GM19455 (cell line): ENCODE measurements around the gene PLA2G3.
"Not testable (repeated sequence)": the region's sequence is repeated elsewhere in the genome, so short reads cannot be mapped to it uniquely, and the experiment has no call there.

ENCODE experiments used
- ATAC-seq: cut with Tn5 transposase; IDR thresholded peaks from one replicate; pipeline ENCODE4 v1.9.1; 2021; ENCODE audit not compliant: unreplicated experiment

The PLA2G3 gene

DNA sequence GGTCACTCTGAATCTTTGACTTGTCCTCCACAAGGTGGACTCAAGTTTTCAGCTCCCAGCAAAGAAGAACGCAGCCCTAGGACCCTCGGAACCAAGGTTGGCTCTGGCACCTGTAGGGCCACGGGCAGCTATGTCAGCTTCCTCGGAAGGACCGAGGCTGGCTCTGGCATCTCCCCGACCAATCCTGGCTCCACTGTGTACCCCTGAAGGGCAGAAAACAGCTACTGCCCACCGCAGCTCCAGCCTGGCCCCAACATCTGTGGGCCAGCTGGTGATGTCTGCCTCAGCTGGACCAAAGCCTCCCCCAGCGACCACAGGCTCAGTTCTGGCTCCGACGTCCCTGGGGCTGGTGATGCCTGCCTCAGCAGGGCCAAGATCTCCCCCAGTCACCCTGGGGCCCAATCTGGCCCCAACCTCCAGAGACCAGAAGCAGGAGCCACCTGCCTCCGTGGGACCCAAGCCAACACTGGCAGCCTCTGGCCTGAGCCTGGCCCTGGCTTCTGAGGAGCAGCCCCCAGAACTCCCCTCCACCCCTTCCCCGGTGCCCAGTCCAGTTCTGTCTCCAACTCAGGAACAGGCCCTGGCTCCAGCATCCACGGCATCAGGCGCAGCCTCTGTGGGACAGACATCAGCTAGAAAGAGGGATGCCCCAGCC, 15.4 kb downstream of the PLA2G3 start:
- ATAC-seq = no peak

DNA sequence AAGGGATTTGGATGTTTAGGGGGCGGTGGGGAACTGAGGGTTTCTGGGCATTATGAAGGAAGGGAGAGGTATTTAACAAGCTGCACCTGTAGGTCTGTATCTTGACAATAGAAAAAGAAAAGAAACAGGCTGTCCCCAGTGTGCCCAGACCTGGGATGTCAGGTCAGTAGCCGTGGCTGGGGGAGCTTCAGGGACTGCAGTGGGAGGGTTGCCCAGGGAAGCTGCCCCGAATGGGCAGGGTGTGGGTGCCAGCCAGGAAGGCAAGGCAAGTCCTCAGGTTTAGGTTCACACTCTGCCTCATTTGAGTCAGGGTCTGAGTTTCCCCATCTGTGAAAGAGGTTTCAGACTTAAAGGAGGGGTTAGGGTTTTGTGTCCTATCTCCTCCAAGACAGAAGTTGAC, 16.0 kb downstream of the PLA2G3 start:
- ATAC-seq = no peak

DNA sequence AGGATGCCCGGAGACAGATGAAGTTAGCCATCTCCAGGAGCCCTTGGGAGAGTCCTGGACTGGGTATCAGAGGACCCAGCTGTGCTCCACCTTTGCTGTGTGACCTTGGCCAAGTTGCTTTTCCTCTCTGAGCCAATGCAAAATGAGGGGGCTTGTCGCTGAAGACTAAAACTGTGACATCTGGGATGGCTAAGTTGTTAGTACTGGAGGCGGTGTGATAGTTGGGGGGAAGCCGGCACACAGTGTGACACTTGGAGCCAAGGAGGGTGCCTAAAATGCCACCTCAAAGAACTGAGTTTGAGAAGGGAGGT, 17.1 kb downstream of the PLA2G3 start:
- ATAC-seq = no peak

DNA sequence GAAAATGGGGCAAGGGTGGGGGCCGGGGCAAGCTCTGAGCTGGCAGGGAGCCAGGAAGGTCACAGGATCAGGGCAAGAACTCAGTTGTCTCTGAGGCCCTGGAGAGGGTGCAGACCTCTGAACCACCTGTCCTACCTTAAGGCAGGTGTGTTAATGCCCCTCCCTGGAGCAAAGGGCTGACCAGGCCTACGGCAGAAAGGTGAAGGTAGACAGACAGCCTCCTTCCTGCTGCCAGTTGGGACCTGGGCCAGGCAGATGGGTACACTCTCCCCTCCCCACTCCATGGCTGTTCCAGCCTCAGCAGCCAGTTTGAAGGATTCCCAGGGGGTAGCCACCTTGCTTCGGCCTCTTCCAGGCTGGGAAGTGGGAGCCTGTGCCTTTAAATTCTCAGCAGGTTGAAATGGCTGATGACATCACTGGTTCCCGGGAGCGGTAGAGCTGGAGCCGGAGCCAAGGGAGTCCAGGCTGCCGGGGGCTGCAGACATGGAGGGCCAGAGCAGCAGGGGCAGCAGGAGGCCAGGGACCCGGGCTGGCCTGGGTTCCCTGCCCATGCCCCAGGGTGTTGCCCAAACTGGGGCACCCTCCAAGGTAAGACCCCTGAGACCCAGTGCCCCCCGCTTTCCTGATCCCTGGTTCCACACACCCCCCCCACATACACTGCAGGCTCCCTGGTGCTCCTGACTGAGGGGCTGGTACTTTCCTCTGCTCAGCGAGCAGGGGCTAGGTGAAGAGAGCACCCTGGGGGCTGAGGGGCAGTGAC, 17.6 kb downstream of the PLA2G3 start, which contains the start of gene INPP5J:
Gene INPP5J, plus strand, starts transcription at position 435 of the 760 bp plus-strand sequence. Its CDS starts 49 bp downstream, at position 484.
- no peak for ATAC-seq

DNA sequence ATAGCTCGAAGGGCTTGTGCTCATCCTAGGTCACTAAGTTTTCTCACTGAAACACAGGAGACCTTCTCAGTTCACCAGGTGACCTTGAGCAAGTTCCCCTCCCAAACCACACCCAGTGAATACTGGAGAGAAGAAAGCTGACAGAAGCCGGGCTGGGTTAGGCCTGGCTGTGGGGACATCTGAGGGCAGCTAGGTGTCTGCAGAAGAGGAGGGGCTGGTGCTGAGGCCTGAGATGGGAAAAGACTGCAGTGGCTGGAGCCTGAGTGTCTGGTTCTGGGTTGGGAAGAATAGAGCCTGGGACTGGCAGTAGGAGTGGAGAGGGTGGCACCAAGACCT, 18.1 kb downstream of the PLA2G3 start:
- no peak for ATAC-seq

DNA sequence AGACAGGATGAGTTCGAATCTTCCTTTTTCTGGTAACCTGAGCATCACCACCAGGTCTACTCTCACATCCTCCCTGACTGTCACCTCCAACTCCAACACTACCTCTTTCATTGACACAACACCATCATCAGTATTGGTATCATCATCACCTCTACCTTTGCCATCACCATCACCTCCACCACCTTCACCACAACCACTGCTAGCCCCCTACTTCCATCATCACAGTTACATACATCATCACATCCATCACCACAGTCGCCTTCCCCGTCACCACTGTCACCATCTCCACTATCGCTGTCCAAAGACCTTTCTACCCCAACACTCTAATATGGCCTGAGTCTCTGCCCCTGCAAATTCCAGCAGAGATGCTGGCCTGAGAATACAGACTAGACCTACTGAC, 18.9 kb downstream of the PLA2G3 start:
- ATAC-seq = no peak

DNA sequence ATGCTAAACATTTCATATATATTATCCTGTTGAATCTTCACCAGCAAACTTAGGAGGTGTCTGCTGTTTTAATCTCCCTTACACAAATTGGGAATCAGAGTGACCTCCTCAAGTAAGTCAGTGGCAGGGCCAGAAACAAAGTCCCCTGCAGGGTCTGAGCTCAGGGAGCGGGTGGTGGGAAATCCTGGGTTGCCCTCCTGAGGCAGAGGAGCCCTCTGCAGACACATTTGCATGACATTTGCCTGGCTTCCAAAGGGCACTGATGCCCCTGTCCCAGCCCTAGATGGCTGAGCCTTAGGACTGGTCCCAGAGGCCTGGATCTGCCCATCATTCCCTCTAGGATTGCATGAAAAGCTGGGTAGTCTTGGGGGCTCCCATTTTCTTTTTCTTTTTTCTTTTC, 19.7 kb downstream of the PLA2G3 start:
- ATAC-seq = no peak

DNA sequence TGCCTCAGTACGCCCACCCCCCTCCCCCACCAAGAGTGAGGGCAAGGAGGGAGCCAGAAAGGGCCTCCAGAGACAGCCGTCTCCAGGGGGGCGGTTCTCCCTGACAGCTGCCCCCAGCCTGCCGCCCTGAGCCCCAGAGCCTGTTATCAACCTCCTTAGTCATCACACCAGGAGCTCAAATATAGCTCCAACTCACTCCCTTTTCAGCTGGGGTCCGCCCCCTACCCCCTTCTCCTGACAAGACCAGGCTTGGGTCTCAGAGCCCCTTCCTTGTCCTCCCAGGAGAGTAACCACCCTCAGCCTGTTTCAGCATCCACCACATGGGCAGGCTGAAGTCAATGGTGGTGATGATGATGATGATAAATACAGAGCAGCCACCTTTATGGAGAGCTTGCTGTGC, 20.1 kb downstream of the PLA2G3 start:
- ATAC-seq = no peak

DNA sequence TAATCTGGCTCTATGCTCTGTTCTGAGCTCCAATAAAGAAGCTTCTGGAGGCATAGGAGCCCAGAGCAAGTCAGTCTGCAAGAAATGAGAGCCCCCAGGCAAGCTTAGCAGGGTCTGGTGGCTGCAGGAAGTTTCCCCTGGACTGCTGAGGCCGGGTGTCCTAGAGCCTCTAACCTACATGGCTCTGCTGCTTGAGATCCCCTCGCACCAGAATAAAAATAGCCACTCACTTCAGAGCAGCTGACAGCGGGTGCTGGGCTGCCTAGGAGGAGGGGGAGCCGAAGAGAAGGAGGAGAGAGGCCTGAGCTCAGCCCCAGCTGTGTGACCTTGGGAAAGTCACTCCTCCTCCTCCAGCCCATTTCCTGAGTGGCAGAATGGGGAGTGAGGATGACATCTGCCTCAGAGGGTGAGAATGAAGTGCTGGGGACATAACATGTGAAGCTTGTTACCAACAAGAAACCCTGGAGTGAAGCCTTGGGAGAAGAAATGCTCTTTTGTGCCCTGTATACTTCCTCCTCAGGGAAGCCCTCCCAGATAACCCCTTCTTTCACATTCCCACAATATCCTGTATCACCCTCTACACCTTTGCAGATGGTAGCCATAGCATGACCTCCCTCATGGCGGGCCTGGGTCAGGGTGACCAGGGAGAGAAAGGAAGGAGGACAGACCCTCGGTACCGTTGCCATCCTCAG, 21.1 kb downstream of the PLA2G3 start:
- ATAC-seq = no peak

DNA sequence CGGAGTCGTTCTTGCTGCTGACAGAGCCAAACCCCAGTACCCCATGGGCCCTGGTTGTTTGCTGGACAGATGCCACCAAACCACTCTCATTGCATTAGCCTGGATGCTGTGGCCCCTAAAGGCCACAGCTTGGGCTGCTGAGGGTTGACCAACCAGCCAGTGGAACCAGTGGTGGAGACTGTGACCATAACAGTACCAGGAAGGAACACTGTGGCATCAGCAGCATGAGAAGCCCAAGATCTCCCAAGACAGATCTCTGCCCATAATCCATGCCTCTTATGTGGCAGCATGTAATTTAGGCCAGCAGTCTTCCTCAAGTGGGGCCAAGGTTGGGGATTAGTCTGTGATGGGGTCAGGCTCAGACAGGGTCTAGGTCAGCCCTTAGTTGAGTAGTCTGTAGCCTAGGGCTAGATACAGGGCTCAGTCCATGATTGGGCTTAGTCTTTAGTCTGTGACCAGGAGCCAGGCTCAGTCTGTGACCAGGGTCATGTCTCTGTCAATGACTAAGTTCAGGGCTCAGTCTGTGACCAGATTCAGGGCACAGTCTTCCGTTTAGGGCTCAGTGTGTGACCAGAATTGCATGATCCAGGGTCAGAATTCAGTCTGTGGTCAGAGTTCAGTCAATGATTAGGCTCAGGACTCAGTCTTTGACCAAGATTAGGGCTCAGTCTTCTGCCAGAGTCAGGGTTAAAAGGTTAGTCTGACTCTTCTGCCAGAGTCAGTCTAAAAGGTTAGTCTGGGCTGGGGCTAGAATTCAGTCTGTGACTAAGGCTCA, 22.1 kb downstream of the PLA2G3 start:
- ATAC-seq = no peak

DNA sequence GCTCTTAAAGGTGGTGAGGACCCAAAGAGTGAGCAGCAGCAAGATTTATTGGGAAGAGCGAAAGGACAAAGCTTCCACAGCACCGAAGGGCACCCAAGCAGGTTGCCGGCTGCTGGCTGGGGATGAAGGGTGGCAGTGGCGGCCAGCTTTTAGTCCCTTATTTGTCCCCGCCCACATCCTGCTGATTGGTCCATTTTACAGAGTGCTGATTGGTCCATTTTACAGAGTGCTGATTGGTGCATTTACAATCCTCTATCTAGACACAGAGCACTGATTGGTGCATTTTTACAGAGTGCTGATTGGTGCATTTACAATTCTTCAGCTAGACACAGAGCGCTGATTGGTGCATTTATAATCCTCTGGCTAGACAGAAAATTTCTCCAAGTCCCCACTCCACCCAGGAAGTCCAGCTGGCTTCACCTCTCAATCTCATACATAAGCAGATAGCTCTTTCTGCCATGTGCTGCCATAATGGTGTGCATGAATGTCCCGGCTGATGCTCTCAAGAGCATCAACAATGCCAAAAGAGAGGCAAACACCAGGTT, 27.7 kb downstream of the PLA2G3 start:
- ATAC-seq = not testable (repeated sequence)

DNA sequence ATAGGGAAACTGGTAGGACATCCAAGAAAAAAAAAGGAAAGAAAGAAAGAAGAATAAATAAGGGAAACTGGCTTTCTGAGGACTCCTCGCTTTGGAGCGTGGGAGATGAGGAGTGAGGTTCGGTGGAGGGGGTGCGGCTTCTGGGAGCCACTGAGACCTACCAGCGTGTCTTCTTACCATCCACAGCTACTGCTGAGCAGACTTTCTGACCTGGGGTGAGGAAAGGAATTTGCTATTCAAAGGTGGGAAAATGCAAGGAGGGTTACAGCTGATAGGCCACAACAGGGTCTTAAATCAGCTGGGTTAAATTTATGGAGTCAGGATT, 32.5 kb downstream of the PLA2G3 start:
- peak; percentile 36 for ATAC-seq

DNA sequence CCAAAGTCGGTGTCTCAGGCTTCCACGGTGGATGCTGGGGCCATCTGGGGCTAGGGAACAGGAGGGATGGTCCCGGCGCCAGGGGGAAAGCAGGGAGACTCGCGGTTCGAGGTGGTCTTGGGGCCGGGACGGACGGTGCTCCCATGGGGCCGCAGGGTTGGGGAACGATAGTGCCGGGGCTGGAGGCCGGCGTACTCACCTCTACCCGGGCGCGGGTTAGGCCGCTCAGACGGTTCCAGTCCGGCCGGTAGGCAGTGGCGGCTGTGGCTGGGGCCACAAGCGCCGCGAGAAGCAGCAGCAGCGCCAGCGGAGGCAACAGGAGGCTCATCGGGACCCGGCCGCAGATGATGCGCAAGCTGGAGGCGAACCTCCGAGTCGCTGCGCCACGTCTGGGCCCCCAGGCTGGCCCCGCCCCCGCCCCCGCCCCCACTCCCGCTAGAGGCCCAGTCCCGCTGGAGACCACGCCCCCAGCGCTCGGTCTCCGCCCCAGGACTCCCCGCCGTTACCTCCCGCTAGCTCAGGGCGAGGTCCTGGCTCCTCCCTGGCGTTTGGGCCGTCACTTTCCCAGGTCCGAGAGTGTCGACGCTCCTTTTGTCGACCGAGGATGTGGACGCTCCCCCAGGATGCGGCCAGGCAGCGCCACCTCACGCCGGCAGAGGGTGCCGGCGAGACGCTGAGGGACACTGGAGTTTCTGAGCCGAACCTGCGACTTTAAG, 33.0 kb downstream of the PLA2G3 start, which contains the start of gene SELENOM:
Gene SELENOM, minus strand, starts transcription at position 391 of the 716 bp plus-strand sequence. Its CDS starts 63 bp downstream, at position 328.
- ATAC-seq = peak; percentile 70

DNA sequence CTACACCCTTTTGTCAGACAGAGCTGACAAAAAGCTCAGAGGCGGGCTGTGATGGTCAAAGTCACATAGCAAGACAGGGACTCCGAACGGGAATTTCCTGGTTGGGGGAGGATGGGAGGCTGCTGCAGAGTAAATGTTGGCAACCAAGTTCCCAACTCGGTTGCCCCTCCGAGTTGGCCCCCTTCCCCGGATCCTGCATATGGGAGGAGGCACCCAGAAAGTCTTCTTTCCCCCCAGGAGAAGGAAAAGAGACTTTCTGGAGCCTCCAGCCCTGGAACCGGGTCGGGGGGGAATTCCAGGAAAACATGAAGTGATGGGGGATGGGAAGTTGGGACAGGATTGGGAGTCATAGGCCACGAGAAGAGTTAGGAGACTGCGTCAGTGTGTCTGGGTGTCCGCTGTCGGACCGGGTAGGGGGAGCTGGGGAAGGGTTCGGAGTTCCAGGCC, 33.6 kb downstream of the PLA2G3 start:
- ATAC-seq = no peak

DNA sequence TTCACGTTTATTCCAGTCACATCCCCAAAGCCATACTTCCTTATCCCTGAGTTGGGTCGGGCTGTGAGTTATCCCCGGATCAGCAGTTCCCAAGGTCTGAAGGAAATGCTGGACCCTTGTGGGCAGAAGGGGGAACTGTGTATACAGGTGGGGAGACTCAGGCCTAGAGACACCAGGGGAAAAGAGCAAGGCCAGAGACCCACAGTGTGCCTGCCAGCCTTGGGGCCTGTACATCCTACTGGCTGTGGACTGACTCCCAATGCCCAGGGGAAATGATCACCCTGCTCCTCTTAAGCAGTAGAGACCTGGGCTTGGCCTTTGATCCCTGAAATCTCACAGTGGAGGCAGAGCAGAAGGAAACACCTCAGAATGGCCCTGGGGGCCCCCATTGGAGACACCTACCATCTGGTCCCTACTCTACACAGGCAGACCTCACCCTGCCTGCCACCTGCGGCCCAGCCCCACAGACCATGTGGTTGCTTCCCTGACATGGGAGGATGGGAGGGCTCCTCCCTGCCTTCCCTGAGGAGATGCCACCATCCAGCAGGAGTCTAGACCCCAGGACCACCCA, 34.2 kb downstream of the PLA2G3 start:
- no peak for ATAC-seq

DNA sequence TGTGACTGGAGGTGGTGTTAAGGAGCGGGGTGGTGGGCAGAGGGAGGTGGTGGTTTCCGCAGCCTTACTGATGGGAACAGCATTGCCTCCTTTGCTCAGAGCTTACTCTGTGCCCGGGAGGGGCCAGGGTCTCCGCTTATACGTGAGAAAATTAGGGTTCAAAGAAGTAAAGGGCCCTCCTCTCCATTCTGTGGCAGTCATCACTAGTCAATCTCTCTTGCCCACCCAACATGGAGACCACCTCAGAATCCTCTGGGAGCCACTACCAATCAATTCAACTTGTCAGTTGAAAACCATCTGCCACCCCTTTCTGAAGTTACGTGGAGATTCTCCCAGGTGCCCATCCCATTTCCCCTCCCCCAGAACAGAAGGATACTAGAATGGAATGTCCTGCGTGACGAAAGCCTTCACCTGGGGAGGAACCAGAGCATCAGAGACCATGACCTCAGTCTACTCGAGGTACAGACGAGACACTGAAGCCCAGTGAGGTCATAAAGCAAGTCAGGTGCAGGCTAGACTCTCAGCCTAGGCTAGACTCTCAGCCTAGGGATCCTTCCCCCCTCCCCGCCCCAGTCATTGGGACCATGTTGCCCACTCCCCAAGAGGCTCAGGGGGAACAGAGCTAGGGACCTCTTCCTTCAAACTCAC, 34.9 kb downstream of the PLA2G3 start:
- ATAC-seq = no peak

DNA sequence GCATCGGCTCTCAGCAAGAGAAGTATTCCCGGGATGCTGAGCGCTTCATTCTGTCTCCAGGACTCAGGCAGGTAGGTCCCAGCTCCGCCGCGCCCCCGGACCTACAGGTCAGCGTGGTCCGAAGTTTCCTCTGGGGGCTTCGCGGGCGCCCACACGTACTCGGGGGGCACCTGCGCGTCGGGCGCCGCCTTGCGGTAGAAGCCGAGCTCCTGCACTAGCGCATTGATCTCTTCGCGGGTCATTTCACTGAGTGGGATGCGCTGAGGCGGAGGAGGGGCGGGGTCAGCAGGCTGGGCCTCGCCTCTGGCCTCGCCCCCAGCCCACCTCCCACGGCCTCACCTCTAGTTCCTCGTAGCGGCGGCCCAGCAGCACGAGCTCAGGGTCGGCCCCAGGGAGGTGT, 35.4 kb downstream of the PLA2G3 start:
- no peak for ATAC-seq

DNA sequence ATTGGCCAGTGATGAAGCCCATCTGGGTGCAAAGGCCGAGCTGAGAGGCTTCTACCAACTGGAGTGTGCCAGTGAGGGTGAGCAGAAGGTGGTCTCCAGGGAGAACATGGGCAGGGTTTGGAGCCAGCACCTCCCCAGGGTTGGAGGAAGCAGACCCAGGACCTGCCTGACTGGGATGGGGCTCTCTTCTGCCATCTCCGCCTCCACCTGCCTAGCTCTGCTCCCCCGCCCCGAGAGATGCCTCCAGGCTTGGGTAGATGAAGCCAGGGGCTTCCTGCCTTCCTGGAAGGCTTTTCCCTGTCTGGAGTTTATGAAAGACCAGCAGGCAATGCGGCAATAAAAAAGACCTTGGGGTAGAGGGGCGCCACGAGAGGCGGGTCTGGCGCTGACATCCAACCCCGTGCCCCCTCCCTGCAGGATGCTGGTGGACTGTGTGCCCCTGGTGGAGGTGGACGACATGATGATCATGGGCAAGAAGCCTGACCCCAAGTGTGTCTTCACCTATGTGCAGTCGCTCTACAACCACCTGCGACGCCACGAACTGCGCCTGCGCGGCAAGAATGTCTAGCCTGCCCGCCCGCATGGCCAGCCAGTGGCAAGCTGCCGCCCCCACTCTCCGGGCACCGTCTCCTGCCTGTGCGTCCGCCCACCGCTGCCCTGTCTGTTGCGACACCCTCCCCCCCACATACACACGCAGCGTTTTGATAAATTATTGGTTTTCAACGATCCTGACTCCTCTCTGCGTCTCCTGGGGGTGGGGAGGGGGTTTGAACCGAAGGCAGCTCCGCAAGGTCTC, 36.2 kb downstream of the PLA2G3 start:
- no peak for ATAC-seq

DNA sequence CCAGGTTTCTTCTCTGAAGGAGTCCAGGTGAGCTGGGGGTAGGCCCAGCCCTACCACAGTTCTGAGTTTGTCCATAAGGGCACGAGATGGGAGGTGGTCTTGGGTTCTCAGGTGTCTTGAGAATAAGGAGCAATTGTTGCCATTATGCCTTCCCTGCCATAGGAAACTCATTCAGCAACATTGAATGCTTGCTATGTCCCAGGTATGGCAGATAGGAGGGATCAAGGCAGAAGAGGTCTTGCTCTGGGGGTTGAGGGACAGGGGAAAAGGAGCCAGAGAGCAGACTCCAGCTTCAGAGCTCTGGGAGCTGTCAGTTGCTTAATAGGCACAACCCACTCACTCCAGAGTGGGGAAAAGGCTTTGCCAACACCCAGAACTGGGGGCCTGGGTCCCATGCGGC, 37.2 kb downstream of the PLA2G3 start:
- no peak for ATAC-seq
